CD4-positive, alpha-beta T cell (primary cell): ENCODE data around the gene RBFOX1. TPM values are rescaled to one million over a fixed set of nuclear protein-coding genes. Genes with fewer than 3 reads are reported as not detected.

Experiments used
- ATAC-seq: fragments of 200-7000 bp; cut with Tn5 transposase; one replicate; pipeline ENCODE4 v1.10.0; 2022; ENCODE audit warnings: mild to moderate bottlenecking; ENCODE audit not compliant: poor library complexity
- CTCF ChIA-PET: fragments of 350-600 bp; sonication (Branson Sonifier 250); formaldehyde crosslinking; loops from one replicate; lab custom pipeline; 2021; ENCODE audit warnings: antibody characterized with exemption, inconsistent platforms; lab: Charles Lee
- POLR2A ChIA-PET: fragments of 350-600 bp; sonication (Branson Sonifier 250); formaldehyde crosslinking; loops from one replicate; lab custom pipeline; 2021; ENCODE audit warnings: antibody characterized with exemption, inconsistent platforms; lab: Charles Lee
- DNase-seq, 14 experiments: peaks; one replicate each; pipeline ENCODE4 v3.0.0-alpha.2; 2013 to 2020; ENCODE audit warnings: mixed read lengths in 2 of 14
- H3K27ac ChIP-seq, 2 donors: one replicate each; pipeline versions ENCODE4 v1.5.1 to v1.7.0; 2013; ENCODE audit warnings: low read length in 2 of 2, low read depth in 1 of 2, mild to moderate bottlenecking in 1 of 2
- H3K27me3 ChIP-seq, 2 experiments: 1 replicate in 1 of 2; 2 replicates in 1 of 2; pipeline versions ENCODE4 v1.6.1 to v1.7.0; 2013; ENCODE audit warnings: low read length in 2 of 2, control low read depth in 1 of 2, mild to moderate bottlenecking in 1 of 2, moderate library complexity in 1 of 2; ENCODE audit not compliant: insufficient read depth in 2 of 2, control insufficient read depth in 1 of 2
- H3K36me3 ChIP-seq: one replicate; pipeline ENCODE4 v1.6.1; 2013; ENCODE audit warnings: low read length, control low read depth; ENCODE audit not compliant: insufficient read depth
- H3K4me1 ChIP-seq: one replicate; pipeline ENCODE4 v1.6.1; 2013; ENCODE audit warnings: low read length, control low read depth; ENCODE audit not compliant: insufficient read depth
- H3K4me3 ChIP-seq: one replicate; pipeline ENCODE4 v1.5.1; 2013; ENCODE audit warnings: mild to moderate bottlenecking, low read length, moderate library complexity
- H3K9me3 ChIP-seq, 2 experiments: 1 replicate in 1 of 2; 2 replicates in 1 of 2; pipeline versions ENCODE4 v1.6.1 to v1.7.0; 2013; ENCODE audit warnings: low read length in 2 of 2, mild to moderate bottlenecking in 2 of 2, control low read depth in 1 of 2, moderate library complexity in 1 of 2; ENCODE audit not compliant: control insufficient read depth in 1 of 2, insufficient read depth in 1 of 2
- H3K27ac Mint-ChIP-seq: one replicate; pipeline ENCODE4 v1.8.0; 2020; ENCODE audit warnings: mixed read lengths
- H3K27me3 Mint-ChIP-seq: one replicate; pipeline ENCODE4 v1.8.0; 2021; ENCODE audit warnings: mixed read lengths
- H3K36me3 Mint-ChIP-seq: one replicate; pipeline ENCODE4 v1.8.0; 2021; ENCODE audit warnings: low read depth, mixed read lengths
- H3K4me1 Mint-ChIP-seq: one replicate; pipeline ENCODE4 v1.8.0; 2021; ENCODE audit warnings: low read depth, mixed read lengths
- H3K4me3 Mint-ChIP-seq: one replicate; pipeline ENCODE4 v1.8.0; 2020; ENCODE audit warnings: mild to moderate bottlenecking, mixed read lengths
- H3K9me3 Mint-ChIP-seq: one replicate; pipeline ENCODE4 v1.8.0; 2020; ENCODE audit warnings: mixed read lengths
- CTCF ChIP-seq: fragments of 200-600 bp; IDR thresholded peaks from one replicate; pipeline ENCODE4 v1.8.0; 2022; ENCODE audit warnings: antibody characterized with exemption, mild to moderate bottlenecking
- intact Hi-C, 2 experiments: fragments of 100-400 bp; cut with DNase I in 1 of 2; cut with micrococcal nuclease in 1 of 2; formaldehyde crosslinking; loops; one replicate each; pipeline versions ENCODE4 v1.15.1 to v1.9.0; 2023 to 2025; cut with DNase I, micrococcal nuclease
- total RNA-seq, 174 experiments: library from RNA in 2 of 174; stranded (reverse) in 2 of 174; gene quantifications; one replicate each; pipeline ENCODE4 v1.2.3 and lab custom pipeline; 2021 to 2026

The RBFOX1 gene
- total RNA-seq, 2 experiments from 2014 or later: not detected

- Mint-ChIP-seq H3K27ac (no peak overlapping the region), H3K4me3 (no peak overlapping the region), H3K27me3 (no peaks in the 10 kb centered on the region), H3K36me3 (no peaks in the 10 kb centered on the region), H3K4me1 (no peaks in the 10 kb centered on the region), H3K9me3 (peaks cover 13% of the 10 kb centered on the region)
- H3K27me3 ChIP-seq: no peaks in the 10 kb centered on the region
- DNase-seq: no peak
- no peak overlapping the region for H3K4me3 ChIP-seq
- no peak for TF ChIP-seq CTCF
- CTCF ChIA-PET: no interaction called here
- peaks cover 0 to 16% of the 10 kb centered on the region in 2 experiments for H3K9me3 ChIP-seq
- no peaks in the 10 kb centered on the region for H3K36me3 ChIP-seq
- no peaks in the 10 kb centered on the region for H3K4me1 ChIP-seq
- intact Hi-C loops: no loop called here
- ATAC-seq: no peak
- no peak overlapping the region for H3K27ac ChIP-seq
- POLR2A ChIA-PET: no interaction called here
Observed at GRCh38 chr16:7471268-7471667, 138.6 kb downstream of the RBFOX1 start.

- Histone ChIP-seq H3K9me3 (peaks cover 0 to 10% of the 10 kb centered on the region in 2 experiments), H3K4me1 (no peaks in the 10 kb centered on the region), H3K4me3 (no peak overlapping the region), H3K36me3 (no peaks in the 10 kb centered on the region), H3K27ac (no peak overlapping the region), H3K27me3 (no peaks in the 10 kb centered on the region)
- ChIA-PET POLR2A (no interaction called here), CTCF (no interaction called here)
- H3K9me3 Mint-ChIP-seq: peaks cover 6% of the 10 kb centered on the region
- TF ChIP-seq CTCF: no peak
- DNase-seq (no peak), ATAC-seq (no peak)
- intact Hi-C loops: no loop called here
- no peaks in the 10 kb centered on the region for H3K27me3 Mint-ChIP-seq
- H3K36me3 Mint-ChIP-seq: no peaks in the 10 kb centered on the region
- no peak overlapping the region for H3K4me3 Mint-ChIP-seq
- H3K4me1 Mint-ChIP-seq: no peaks in the 10 kb centered on the region
- H3K27ac Mint-ChIP-seq: no peak overlapping the region
Observed at GRCh38 chr16:7482032-7482431, 149.4 kb downstream of the RBFOX1 start.

GRCh38 chr16:7482596-7483290 is 150.1 kb downstream of the RBFOX1 start:
- ChIA-PET CTCF (no interaction called here), POLR2A (no interaction called here)
- TF ChIP-seq CTCF: no peak
- Mint-ChIP-seq H3K4me3 (no peak overlapping the region), H3K27me3 (no peaks in the 10 kb centered on the region), H3K27ac (no peak overlapping the region), H3K9me3 (peaks cover 6% of the 10 kb centered on the region), H3K4me1 (no peaks in the 10 kb centered on the region), H3K36me3 (no peaks in the 10 kb centered on the region)
- no peaks in the 10 kb centered on the region for H3K4me1 ChIP-seq
- H3K9me3 ChIP-seq: peaks cover 0 to 10% of the 10 kb centered on the region in 2 experiments
- no peak overlapping the region for H3K27ac ChIP-seq
- no peak overlapping the region for H3K4me3 ChIP-seq
- DNase-seq (no peak), ATAC-seq (no peak)
- intact Hi-C loops: no loop called here
- H3K36me3 ChIP-seq: no peaks in the 10 kb centered on the region
- no peaks in the 10 kb centered on the region for H3K27me3 ChIP-seq
